ENCODE data around the gene SCFD2. TPM values are rescaled to one million over a fixed set of nuclear protein-coding genes. Genes with fewer than 3 reads are reported as not detected.

SCFD2 gene
- total RNA-seq, 1 experiment from 2014 or later = 19.2 TPM

DNA sequence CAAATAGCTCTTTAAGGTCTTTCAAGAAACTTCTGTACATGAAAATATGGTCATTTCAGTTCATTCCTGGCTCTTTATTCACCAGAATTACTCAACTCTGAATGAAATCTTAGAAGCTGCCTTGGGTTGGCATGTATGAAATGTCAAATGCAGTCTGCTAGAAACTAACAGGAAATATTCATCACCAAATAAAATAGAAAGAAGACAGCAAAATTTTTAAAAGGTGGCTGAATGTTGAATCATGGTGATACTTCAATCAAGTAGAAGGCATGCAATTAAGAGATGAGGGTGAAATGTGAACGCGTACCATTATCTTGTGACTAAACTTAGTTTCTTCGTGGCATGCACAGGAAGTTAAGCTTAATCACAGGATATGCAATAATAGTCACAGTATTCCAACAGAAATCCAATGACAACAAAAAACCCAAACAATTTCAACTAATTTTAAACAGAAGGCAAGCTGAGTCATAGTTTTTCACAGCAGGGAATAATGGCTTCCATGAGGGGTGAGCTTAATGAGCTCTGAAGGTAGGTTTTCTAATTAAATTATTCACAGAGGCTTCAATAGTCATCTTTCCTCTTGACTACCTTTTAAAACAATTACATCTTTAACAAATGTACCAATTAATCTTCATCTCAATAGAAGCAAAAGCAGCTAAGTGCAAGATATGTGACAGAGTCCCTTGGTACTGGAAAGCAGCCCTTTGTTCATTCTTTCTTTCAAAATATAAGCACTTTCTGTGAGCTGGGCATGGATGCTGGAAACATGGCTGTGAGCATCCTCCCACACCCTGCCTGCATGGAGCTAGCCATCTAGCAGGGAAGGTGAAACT is 44.5 kb downstream of the SCFD2 start:
- intact Hi-C loops (cut with micrococcal nuclease) = no loop called here
- Mint-ChIP-seq H3K4me1 (ENCODE audit: insufficient read depth, unreplicated experiment) (peaks cover 13% of the 10 kb centered on the region), H3K4me3 (ENCODE audit: unreplicated experiment) (peak overlapping the region; percentile 71), H3K27ac (ENCODE audit: low read depth, unreplicated experiment) (peak overlapping the region; percentile 81), H3K36me3 (ENCODE audit: insufficient read depth, unreplicated experiment) (no peaks in the 10 kb centered on the region), H3K27me3 (ENCODE audit: insufficient read depth, unreplicated experiment) (no peaks in the 10 kb centered on the region), H3K9me3 (ENCODE audit: unreplicated experiment) (no peaks in the 10 kb centered on the region)
- ChIA-PET CTCF (interaction anchor here (0.7 kb wide), 1 partner anchor 35 kb away, joined by 3 read pairs; no protein-coding TSS in a partner anchor), POLR2A (interaction anchor here (0.6 to 1.4 kb wide), 3 partner anchors 29 to 743 kb away, joined by 3 to 4 read pairs (median 3); no protein-coding TSS in a partner anchor)
- TF ChIP-seq CTCF (IDR thresholded peaks at IDR 0.05; ENCODE audit: unreplicated experiment) = no peak
- DNase-seq (ENCODE audit: unreplicated experiment) = peak; percentile 51
- BruUV-seq (replicated peaks) = no TSS peak

DNA sequence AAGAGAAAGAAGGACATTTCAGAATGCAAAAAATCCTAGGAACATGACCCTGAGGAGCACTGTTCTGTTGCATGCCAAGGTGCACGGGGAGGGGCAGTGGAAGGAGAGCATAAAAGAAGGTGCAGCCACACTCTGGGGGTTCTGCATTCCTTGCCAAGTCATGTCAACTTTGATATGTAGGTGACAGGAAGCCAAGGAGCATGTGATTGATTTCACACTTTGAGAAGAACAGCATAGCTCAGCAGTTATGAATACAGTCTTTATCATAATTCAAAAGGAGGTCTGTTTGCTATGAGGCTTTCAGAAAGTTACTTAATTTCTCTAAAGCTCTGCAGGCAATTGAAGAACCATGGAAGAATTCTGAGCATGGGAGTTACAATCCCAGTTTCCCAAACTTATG is 50.6 kb downstream of the SCFD2 start:
- no peak for DNase-seq (ENCODE audit: unreplicated experiment)
- TF ChIP-seq CTCF (IDR thresholded peaks at IDR 0.05; ENCODE audit: unreplicated experiment) = no peak
- BruUV-seq (replicated peaks) = no TSS peak
- intact Hi-C loops (cut with micrococcal nuclease) = no loop called here
- no peaks in the 10 kb centered on the region for H3K27me3 Mint-ChIP-seq (ENCODE audit: insufficient read depth, unreplicated experiment)
- no peaks in the 10 kb centered on the region for H3K4me1 Mint-ChIP-seq (ENCODE audit: insufficient read depth, unreplicated experiment)
- peaks cover 6% of the 10 kb centered on the region for H3K36me3 Mint-ChIP-seq (ENCODE audit: insufficient read depth, unreplicated experiment)
- ChIA-PET POLR2A (no interaction called here), CTCF (interaction anchor here (0.6 kb wide), 1 partner anchor 607 kb away, joined by 5 read pairs; no protein-coding TSS in a partner anchor)
- H3K27ac Mint-ChIP-seq (ENCODE audit: low read depth, unreplicated experiment) = no peak overlapping the region
- no peaks in the 10 kb centered on the region for H3K9me3 Mint-ChIP-seq (ENCODE audit: unreplicated experiment)
- H3K4me3 Mint-ChIP-seq (ENCODE audit: unreplicated experiment) = no peak overlapping the region

DNA sequence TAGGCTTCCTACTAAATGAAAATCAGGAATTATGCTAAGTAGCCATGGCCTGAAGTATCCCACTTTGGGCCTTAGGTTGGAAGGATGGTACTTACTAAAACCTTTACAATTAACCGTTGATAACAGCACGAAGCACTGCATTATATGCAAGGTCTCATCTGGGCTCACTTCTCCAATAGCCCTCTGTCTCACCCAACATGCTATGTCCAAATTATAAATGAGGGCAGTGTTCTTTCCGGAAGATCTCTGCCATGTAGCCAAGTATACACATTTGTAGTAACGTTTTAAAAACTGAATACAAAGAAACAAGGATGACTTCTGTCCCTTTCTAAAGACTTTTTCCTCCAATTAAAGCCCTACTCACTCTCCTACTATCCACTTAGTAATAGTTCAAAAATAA is 51.6 kb downstream of the SCFD2 start:
- ChIA-PET CTCF (interaction anchor here (0.8 to 1.4 kb wide), 3 partner anchors 9 to 616 kb away, joined by 3 to 6 read pairs (median 4); no protein-coding TSS in a partner anchor), POLR2A (no interaction called here)
- Mint-ChIP-seq H3K36me3 (ENCODE audit: insufficient read depth, unreplicated experiment) (peaks cover 6% of the 10 kb centered on the region), H3K27ac (ENCODE audit: low read depth, unreplicated experiment) (no peak overlapping the region), H3K4me1 (ENCODE audit: insufficient read depth, unreplicated experiment) (no peaks in the 10 kb centered on the region), H3K9me3 (ENCODE audit: unreplicated experiment) (no peaks in the 10 kb centered on the region), H3K4me3 (ENCODE audit: unreplicated experiment) (no peak overlapping the region), H3K27me3 (ENCODE audit: insufficient read depth, unreplicated experiment) (no peaks in the 10 kb centered on the region)
- intact Hi-C loops (cut with micrococcal nuclease) = loop anchor here (5.0 kb wide), 2 partner anchors 593 to 918 kb away; no protein-coding TSS in a partner anchor
- BruUV-seq (replicated peaks) = no TSS peak
- TF ChIP-seq CTCF (IDR thresholded peaks at IDR 0.05; ENCODE audit: unreplicated experiment) = no peak
- DNase-seq (ENCODE audit: unreplicated experiment) = no peak

- ChIA-PET CTCF (interaction anchor here (0.5 to 1.4 kb wide), 7 partner anchors 10 to 904 kb away, joined by 3 to 6 read pairs (median 3); no protein-coding TSS in a partner anchor), POLR2A (interaction anchor here (0.6 kb wide), 1 partner anchor 144 kb away, joined by 3 read pairs; no protein-coding TSS in a partner anchor)
- Mint-ChIP-seq H3K27me3 (ENCODE audit: insufficient read depth, unreplicated experiment) (no peaks in the 10 kb centered on the region), H3K9me3 (ENCODE audit: unreplicated experiment) (no peaks in the 10 kb centered on the region), H3K4me3 (ENCODE audit: unreplicated experiment) (no peak overlapping the region), H3K4me1 (ENCODE audit: insufficient read depth, unreplicated experiment) (peaks cover under 1% of the 10 kb centered on the region), H3K36me3 (ENCODE audit: insufficient read depth, unreplicated experiment) (peaks cover 6% of the 10 kb centered on the region), H3K27ac (ENCODE audit: low read depth, unreplicated experiment) (no peak overlapping the region)
- BruUV-seq (replicated peaks) = no TSS peak
- intact Hi-C loops (cut with micrococcal nuclease) = loop anchor here (2.0 to 5.0 kb wide), 3 partner anchors 389 to 919 kb away; no protein-coding TSS in a partner anchor
- peak; percentile 43 for DNase-seq (ENCODE audit: unreplicated experiment)
- no peak for TF ChIP-seq CTCF (IDR thresholded peaks at IDR 0.05; ENCODE audit: unreplicated experiment)
Observed at GRCh38 chr4:53313510-53313909, 52.4 kb downstream of the SCFD2 start.
